Panc1 (cell line): ENCODE measurements around the gene KIAA1143. TPM values are rescaled to one million over a fixed set of nuclear protein-coding genes. Genes with fewer than 3 reads are reported as not detected.
A peak's percentile ranks its signal among the peaks of the same experiment; 100 is the strongest.

Source experiments
- ATAC-seq: fragments of 200-7000 bp; cut with Tn5 transposase; 2 replicates; pipeline ENCODE4 v1.9.1; 2020; ENCODE audit warnings: mild to moderate bottlenecking, moderate library complexity
- BruUV-seq: library from RNA; stranded (reverse); fragments of 400-500 nt; replicated peaks from 2 replicates; lab custom pipeline; 2021; lab: Mats Ljungman, UMichigan
- CTCF ChIA-PET: fragments of 300-600 bp; sonication (Branson Sonifier 250); formaldehyde crosslinking; loops from one replicate; lab custom pipeline; 2022; ENCODE audit warnings: antibody characterized with exemption; lab: Charles Lee
- POLR2A ChIA-PET: fragments of 300-600 bp; sonication (Branson Sonifier 250); formaldehyde crosslinking; loops from one replicate; lab custom pipeline; 2022; ENCODE audit warnings: antibody characterized with exemption; lab: Charles Lee
- DNase-seq: peaks from one replicate; pipeline ENCODE4 v3.0.0-alpha.2; 2010; ENCODE audit warnings: low read depth, low spot score
- H3K27ac ChIP-seq: 2 replicates; pipeline ENCODE4 v1.5.1; 2011; ENCODE audit warnings: mild to moderate bottlenecking, low read length, inconsistent platforms
- H3K27me3 ChIP-seq: fragments of 200-500 bp; sonication (Bioruptor generic); 2 replicates; pipeline ENCODE4 v1.6.0; 2014; ENCODE audit warnings: low read length, inconsistent platforms; ENCODE audit not compliant: control insufficient read depth, insufficient read depth
- H3K36me3 ChIP-seq: fragments of 200-500 bp; sonication (Bioruptor generic); 2 replicates; pipeline ENCODE4 v1.5.1; 2014; ENCODE audit warnings: inconsistent platforms, mild to moderate bottlenecking, low read length, moderate library complexity; ENCODE audit not compliant: control insufficient read depth, insufficient read depth
- H3K4me1 ChIP-seq: 2 replicates; pipeline ENCODE4 v1.5.1; 2011; ENCODE audit warnings: inconsistent platforms, mild to moderate bottlenecking, low read length, moderate library complexity; ENCODE audit not compliant: control insufficient read depth, insufficient read depth
- H3K4me3 ChIP-seq, 2 experiments: 2 replicates each; pipeline ENCODE4 v1.5.1; 2011 to 2012; ENCODE audit warnings: low read depth in 2 of 2, low read length in 2 of 2, mild to moderate bottlenecking in 2 of 2, inconsistent platforms in 1 of 2, moderate library complexity in 1 of 2
- H3K9me3 ChIP-seq: fragments of 200-500 bp; sonication (Bioruptor generic); 2 replicates; pipeline ENCODE4 v1.5.1; 2014; ENCODE audit warnings: low read depth, mild to moderate bottlenecking, inconsistent platforms, low read length, moderate library complexity; ENCODE audit not compliant: control insufficient read depth, insufficient read depth
- CTCF ChIP-seq: fragments of 450-650 bp; IDR thresholded peaks from 2 replicates; pipeline ENCODE4 v1.5.1; 2017; ENCODE audit warnings: mild to moderate bottlenecking
- POLR2AphosphoS5 ChIP-seq: IDR thresholded peaks from 2 replicates; pipeline ENCODE4 v1.6.1; 2012; ENCODE audit warnings: mild to moderate bottlenecking, low read depth, low read length, moderate library complexity
- REST ChIP-seq, 2 experiments: IDR thresholded peaks; 2 replicates each; pipeline ENCODE4 v1.6.1; 2011 to 2012; ENCODE audit warnings: low read depth in 2 of 2, control low read depth in 1 of 2, low read length in 1 of 2, mild to moderate bottlenecking in 1 of 2, moderate library complexity in 1 of 2; ENCODE audit not compliant: insufficient read depth in 1 of 2
- SIN3A ChIP-seq: IDR thresholded peaks from 2 replicates; pipeline ENCODE4 v1.6.1; 2012; ENCODE audit warnings: low read depth, mild to moderate bottlenecking, low read length, moderate library complexity, borderline replicate concordance; ENCODE audit not compliant: insufficient read depth
- TCF7L2 ChIP-seq: IDR thresholded peaks from 2 replicates; pipeline ENCODE4 v1.6.1; 2011; ENCODE audit warnings: mild to moderate bottlenecking, low read depth, low read length, inconsistent platforms
- in situ Hi-C: cut with HindIII; loops from 2 replicates; pipeline ENCODE4 v1.10.0; 2016; ENCODE audit warnings: low sequenced_read_pairs, low pct_unique_long_range_greater_than_20kb
- intact Hi-C: fragments of 100-400 bp; cut with micrococcal nuclease; formaldehyde crosslinking; loops from one replicate; pipeline ENCODE4 v1.10.0; 2022; ENCODE audit not compliant: unreplicated experiment
- total RNA-seq: library from RNA; stranded (reverse); gene quantifications from one replicate; pipeline ENCODE4 v1.2.1, GENCODE V29; 2021; ENCODE audit not compliant: unreplicated experiment

The KIAA1143 gene
- total RNA-seq, 1 experiment from 2014 or later, result 17.5 TPM

- Histone ChIP-seq H3K9me3 (peaks cover 9% of the 10 kb centered on the region; the same call in 1 of the 2 replicates), H3K4me3 (no peak overlapping the region), H3K27ac (no peak overlapping the region), H3K4me1 (no peaks in the 10 kb centered on the region), H3K36me3 (peaks cover 3% of the 10 kb centered on the region; the same call in 1 of the 2 replicates), H3K27me3 (no peaks in the 10 kb centered on the region)
- CTCF ChIA-PET, result no interaction called here
- TF ChIP-seq CTCF (no peak), SIN3A (no peak), POLR2AphosphoS5 (no peak), TCF7L2 (no peak), REST (IDR thresholded peaks at IDR 0.05; ENCODE audit: insufficient read depth in 1 of 2, low read depth in 2 of 2, low read length in 1 of 2) (no peak)
- DNase-seq (no peak), ATAC-seq (no peak)
- no TSS peak for BruUV-seq
- intact Hi-C loops, result no loop called here
- POLR2A ChIA-PET, result no interaction called here
- in situ Hi-C loops, result no loop called here
Measured at GRCh38 chr3:44764248-44764647, 2.8 kb upstream of the KIAA1143 start.

DNA sequence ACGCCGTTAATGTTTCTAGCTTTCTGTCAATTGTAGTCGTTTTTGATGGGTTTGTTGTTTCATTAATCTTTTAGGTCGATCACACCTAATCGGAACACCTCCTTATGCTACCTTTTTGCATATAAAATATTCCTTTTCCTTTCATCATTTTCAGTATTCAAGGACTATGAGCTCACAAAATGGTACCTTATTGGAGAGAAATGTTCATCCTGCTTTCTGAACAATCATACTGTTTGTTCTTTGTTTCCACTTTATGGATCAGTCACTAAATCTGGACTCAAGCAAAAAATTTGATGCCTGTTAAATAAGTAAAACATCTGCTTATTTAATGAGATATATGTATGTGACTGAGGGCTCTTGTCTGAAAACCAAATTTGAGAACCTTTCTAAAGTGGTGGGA is 1.3 kb upstream of the KIAA1143 start:
- DNase-seq (no peak), ATAC-seq (no peak)
- in situ Hi-C loops (no loop called here), intact Hi-C loops (no loop called here)
- ChIA-PET CTCF (interaction anchor here (0.6 kb wide), 1 partner anchor 45 kb away, joined by 11 read pairs; no protein-coding TSS in a partner anchor), POLR2A (interaction anchor here (0.7 kb wide), 2 partner anchors 15 to 115 kb away, joined by 7 to 20 read pairs; no protein-coding TSS in a partner anchor)
- no TSS peak for BruUV-seq
- peaks cover 14% of the 10 kb centered on the region; the same call in 1 of the 2 replicates for H3K9me3 ChIP-seq
- H3K27me3 ChIP-seq, result no peaks in the 10 kb centered on the region
- H3K27ac ChIP-seq, result peak overlapping the region; percentile 92
- no peaks in the 10 kb centered on the region for H3K4me1 ChIP-seq
- no peak for TF ChIP-seq POLR2AphosphoS5
- TF ChIP-seq TCF7L2, result no peak
- TF ChIP-seq CTCF, result no peak
- TF ChIP-seq SIN3A, result no peak
- TF ChIP-seq REST (IDR thresholded peaks at IDR 0.05; ENCODE audit: insufficient read depth in 1 of 2, low read depth in 2 of 2, low read length in 1 of 2), result no peak
- peak overlapping the region; percentile 81 to 87 for H3K4me3 ChIP-seq
- peaks cover 3% of the 10 kb centered on the region; the same call in 1 of the 2 replicates for H3K36me3 ChIP-seq
